ENCODE measurements around the gene GIGYF1.

GIGYF1 gene

DNA sequence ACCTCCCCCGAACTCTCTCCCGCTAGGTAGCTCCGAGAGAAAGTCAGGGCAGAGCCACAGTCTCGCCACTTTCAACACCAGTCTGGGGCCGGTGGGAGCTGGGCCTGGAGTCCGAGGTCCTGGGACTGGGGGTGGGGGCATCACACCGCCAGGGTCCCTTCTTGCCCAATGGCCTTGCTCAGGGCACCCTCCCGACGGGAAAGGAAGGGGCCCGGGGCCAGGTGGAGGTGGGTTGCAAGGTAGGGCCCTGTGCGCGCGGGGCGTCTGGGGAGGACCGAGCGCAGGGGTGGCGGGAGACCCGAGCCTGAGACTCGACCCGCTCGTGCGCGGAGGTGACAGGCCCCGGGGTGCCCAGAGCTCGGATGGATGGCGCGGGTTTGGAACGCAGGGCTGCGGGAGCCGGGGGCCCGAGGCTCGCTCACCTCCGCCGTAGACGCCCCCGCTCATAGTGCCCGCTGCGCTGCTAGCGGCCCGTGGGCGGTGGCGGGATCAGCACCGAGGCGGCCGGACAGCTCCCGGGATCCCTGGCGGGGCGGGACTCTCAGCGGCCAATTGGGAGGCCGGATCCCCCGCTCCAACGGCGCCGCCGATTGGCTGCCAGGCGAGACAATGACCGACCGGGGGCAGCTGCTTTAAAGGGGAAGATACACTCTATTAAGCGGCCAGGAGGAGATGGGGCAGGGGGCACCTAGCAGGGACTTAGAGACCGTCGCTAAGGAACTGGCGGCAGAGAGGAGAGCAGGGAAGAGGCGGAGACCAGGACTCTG is 38.0 kb downstream of the GIGYF1 start, which contains the start of gene ACTL6B:
ACTL6B (minus strand) TSS at position 541 of the 767 bp plus-strand sequence; CDS start at position 447, 94 bp downstream.
- H3K4me1 Mint-ChIP-seq, result no peaks in the 10 kb centered on the region
- no peak within 1 kb of the TSS for H3K27ac Mint-ChIP-seq
- no peaks in the 10 kb centered on the region for H3K36me3 Mint-ChIP-seq (ENCODE audit: low read depth)
- no peak within 1 kb of the TSS for H3K4me3 Mint-ChIP-seq
- H3K27me3 Mint-ChIP-seq (ENCODE audit: low read depth, poor library complexity), result peaks cover 89% of the 10 kb centered on the region
- TF ChIP-seq, protein P1, sequence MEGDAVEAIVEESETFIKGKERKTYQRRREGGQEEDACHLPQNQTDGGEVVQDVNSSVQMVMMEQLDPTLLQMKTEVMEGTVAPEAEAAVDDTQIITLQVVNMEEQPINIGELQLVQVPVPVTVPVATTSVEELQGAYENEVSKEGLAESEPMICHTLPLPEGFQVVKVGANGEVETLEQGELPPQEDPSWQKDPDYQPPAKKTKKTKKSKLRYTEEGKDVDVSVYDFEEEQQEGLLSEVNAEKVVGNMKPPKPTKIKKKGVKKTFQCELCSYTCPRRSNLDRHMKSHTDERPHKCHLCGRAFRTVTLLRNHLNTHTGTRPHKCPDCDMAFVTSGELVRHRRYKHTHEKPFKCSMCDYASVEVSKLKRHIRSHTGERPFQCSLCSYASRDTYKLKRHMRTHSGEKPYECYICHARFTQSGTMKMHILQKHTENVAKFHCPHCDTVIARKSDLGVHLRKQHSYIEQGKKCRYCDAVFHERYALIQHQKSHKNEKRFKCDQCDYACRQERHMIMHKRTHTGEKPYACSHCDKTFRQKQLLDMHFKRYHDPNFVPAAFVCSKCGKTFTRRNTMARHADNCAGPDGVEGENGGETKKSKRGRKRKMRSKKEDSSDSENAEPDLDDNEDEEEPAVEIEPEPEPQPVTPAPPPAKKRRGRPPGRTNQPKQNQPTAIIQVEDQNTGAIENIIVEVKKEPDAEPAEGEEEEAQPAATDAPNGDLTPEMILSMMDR (IDR thresholded peaks at IDR 0.05), result no peak
- DNase-seq, result peak; percentile 93
- H3K9me3 Mint-ChIP-seq, result peaks cover 11% of the 10 kb centered on the region

DNA sequence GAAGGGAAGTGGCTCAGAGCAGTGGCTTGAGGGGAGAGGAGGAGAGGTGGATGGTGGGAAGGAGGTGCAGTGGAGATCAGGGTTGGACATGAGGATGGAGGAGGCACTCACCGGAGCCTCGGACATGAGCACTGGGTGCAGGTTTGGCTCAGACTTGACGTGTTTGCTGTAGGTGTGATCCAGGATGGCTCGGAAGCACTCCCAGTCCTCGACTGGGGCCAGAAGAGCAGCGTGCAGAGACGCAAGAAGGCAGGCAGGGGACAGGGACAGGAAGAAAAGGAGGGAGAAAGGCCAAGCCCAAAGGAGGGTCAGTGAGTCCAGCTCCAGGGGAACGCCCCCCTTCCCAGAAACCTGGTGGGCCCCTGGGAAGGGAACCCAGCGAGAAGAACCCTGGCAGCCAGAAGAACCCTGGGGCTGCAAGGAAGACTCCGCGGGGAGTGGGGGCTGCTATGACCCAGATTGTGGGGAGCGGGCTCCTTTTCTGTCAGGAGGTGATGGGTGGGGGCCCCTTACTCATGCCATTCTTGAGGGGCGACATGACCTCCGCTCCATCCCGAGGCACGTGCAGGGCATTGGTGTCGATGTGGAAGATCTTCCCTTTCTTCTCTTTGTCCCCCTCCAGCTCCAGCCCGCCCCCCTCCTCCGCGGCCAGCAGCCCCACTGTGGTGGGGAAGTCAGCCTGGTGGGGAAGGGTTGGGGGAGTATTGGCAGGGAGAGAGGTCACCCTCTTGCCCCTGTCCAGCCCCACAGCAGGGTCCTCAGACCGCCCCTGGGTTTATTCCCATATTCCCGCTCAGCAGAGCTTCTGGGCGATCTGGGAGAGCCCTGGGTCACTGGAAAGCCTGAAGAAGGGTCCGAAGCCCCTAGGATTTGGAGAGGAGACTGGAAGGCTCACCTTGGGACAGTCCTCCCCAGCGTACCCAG is 38.9 kb downstream of the GIGYF1 start:
- no peak for DNase-seq
- Mint-ChIP-seq H3K27me3 (ENCODE audit: low read depth, poor library complexity) (peaks cover 80% of the 10 kb centered on the region), H3K27ac (no peak overlapping the region), H3K4me3 (no peak overlapping the region), H3K36me3 (ENCODE audit: low read depth) (no peaks in the 10 kb centered on the region), H3K9me3 (peaks cover 16% of the 10 kb centered on the region), H3K4me1 (no peaks in the 10 kb centered on the region)
- TF ChIP-seq, protein P1 (IDR thresholded peaks at IDR 0.05), result no peak

DNA sequence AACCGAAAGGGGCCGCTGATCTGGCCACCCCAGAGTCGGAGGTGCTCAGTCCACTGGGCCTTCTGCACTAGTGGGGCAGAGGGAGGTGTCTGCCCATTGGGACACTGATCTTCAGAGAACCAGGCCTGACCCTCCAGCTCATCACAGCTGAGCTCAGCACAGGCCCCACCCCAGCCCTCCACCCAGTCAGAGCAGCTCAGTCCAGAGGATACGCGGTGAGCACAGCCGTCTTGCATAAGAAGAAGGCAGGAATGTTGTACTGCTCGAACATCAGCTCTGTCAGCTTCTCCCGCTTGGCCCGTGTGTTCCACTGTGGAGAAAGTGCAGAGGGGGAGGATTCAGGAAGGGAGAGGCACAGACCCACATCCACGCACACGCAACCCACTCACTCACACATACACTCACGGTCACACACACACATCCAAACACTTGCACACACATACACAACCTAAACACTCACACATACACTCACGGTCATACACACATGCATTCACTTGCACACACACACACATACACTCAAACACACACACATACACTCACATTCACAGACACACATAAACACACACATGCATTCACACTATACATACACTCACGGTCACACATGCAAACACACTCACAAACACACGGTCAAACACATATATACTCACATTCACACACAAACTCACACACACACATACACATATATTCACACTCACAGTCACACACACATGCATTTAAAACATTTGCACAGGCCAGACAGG is 44.1 kb downstream of the GIGYF1 start:
- peaks cover 10% of the 10 kb centered on the region for H3K4me1 Mint-ChIP-seq
- DNase-seq, result no peak
- TF ChIP-seq, protein P1 (IDR thresholded peaks at IDR 0.05), result no peak
- no peak overlapping the region for H3K27ac Mint-ChIP-seq
- peaks cover 12% of the 10 kb centered on the region for H3K9me3 Mint-ChIP-seq
- peaks cover 49% of the 10 kb centered on the region for H3K27me3 Mint-ChIP-seq (ENCODE audit: low read depth, poor library complexity)
- no peak overlapping the region for H3K4me3 Mint-ChIP-seq
- no peaks in the 10 kb centered on the region for H3K36me3 Mint-ChIP-seq (ENCODE audit: low read depth)

DNA sequence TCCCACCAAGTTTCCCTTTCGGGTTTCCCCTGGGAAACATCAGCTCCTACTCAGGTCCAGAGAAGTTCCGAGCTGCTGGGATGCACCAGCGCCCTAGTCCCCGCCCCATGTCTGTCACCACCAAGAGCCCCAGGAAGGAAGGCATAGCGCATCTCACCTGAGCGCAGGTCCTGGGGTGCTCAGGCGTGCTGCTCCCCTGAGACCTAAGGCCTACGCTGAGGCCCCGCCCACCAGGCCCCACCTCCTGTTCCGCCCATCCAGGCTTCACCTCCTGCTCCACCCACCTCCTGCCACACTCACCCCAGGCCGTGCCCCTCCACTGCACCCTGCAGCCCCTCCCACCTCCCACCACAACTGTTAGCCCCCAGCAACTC is 51.5 kb downstream of the GIGYF1 start:
- Mint-ChIP-seq H3K4me3 (no peak overlapping the region), H3K9me3 (no peaks in the 10 kb centered on the region), H3K27ac (no peak overlapping the region), H3K36me3 (ENCODE audit: low read depth) (no peaks in the 10 kb centered on the region), H3K27me3 (ENCODE audit: low read depth, poor library complexity) (peaks cover 30% of the 10 kb centered on the region), H3K4me1 (peaks cover 32% of the 10 kb centered on the region)
- DNase-seq, result peak; percentile 27
- TF ChIP-seq, protein P1 (IDR thresholded peaks at IDR 0.05), result no peak

DNA sequence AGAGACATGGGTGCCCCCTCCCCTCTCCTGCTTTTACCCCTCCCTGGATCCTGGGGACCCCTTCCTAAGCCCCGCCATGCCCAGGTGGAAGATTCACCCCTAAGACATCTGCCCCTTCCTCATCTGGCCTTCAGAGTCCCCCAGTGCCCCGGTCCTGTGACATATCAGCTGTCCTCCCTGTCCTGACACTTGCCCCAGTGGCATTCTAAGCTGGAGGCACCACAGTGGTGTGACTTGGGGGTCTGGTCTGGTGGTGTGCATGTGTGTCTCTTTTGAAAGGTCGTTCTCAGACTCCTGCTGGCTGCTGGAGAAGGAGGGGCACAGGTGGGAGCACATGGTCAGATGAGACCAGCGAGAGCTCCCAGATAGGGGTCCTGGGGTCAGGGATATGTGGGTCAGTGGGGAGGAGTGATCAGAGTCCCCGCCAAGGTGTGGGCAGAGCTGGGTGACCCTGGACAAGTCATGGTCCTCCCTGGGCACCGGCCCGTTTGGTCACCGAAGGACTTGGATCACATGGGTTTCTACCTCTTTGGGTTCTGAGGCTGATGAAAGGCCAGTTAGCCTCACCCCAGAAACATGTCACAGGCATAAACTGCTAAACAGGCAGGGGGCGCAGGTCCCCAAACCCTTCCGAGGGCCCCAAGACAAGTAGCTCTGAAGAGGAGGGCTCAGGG is 52.1 kb downstream of the GIGYF1 start:
- TF ChIP-seq, protein P1 (IDR thresholded peaks at IDR 0.05), result no peak
- Mint-ChIP-seq H3K36me3 (ENCODE audit: low read depth) (no peaks in the 10 kb centered on the region), H3K9me3 (no peaks in the 10 kb centered on the region), H3K27ac (no peak overlapping the region), H3K4me1 (peaks cover 30% of the 10 kb centered on the region), H3K4me3 (no peak overlapping the region), H3K27me3 (ENCODE audit: low read depth, poor library complexity) (peaks cover 29% of the 10 kb centered on the region)
- no peak for DNase-seq

Measured in nephron progenitor cell (in vitro differentiated cells).